ENCODE measurements around the gene GALE. TPM values are rescaled to one million over a fixed set of nuclear protein-coding genes. Genes with fewer than 3 reads are reported as not detected.
A peak's percentile ranks its signal among the peaks of the same experiment; 100 is the strongest.
"Not testable (repeated sequence)": the region's sequence is repeated elsewhere in the genome, so short reads cannot be mapped to it uniquely, and the experiment has no call there.

The GALE gene
- 37.4 and 40.6 TPM in 2 replicates for total RNA-seq (2012; rRNA removed)

GRCh38 chr1:23800400-23801337, at the start of gene GALE:
Gene GALE, minus strand, starts transcription at chr1:23800754. Its CDS starts 1,747 bp downstream, at chr1:23799007.
- Histone ChIP-seq H3K4me3 (ENCODE audit: low read length) (peak within 1 kb of the TSS; percentile 96), H3K27me3 (ENCODE audit: control insufficient read depth, insufficient read depth, low read length) (no peaks in the 10 kb centered on the region), H3K4me1 (ENCODE audit: control insufficient read depth, insufficient read depth, low read length) (peaks cover 20% of the 10 kb centered on the region), H3K36me3 (ENCODE audit: insufficient read depth, low read length) (peaks cover 32% of the 10 kb centered on the region), H3K9me3 (replicated peaks; ENCODE audit: low read length) (no peaks in the 10 kb centered on the region), H3K4me2 (ENCODE audit: low read length) (peak within 1 kb of the TSS; percentile 97), H3K9ac (ENCODE audit: low read depth, low read length) (peak within 1 kb of the TSS; percentile 83)

GRCh38 chr1:23848673-23849616, 48.4 kb upstream of the GALE start:
- Histone ChIP-seq H3K4me2 (ENCODE audit: low read length) (no peak overlapping the region), H3K4me3 (ENCODE audit: low read length) (no peak overlapping the region), H3K36me3 (ENCODE audit: insufficient read depth, low read length) (no peaks in the 10 kb centered on the region), H3K4me1 (ENCODE audit: control insufficient read depth, insufficient read depth, low read length) (no peaks in the 10 kb centered on the region), H3K27me3 (ENCODE audit: control insufficient read depth, insufficient read depth, low read length) (no peaks in the 10 kb centered on the region), H3K9ac (ENCODE audit: low read depth, low read length) (no peak overlapping the region), H3K9me3 (replicated peaks; ENCODE audit: low read length) (no peaks in the 10 kb centered on the region)

GRCh38 chr1:23847482-23848095, 47.0 kb upstream of the GALE start:
- not testable (repeated sequence) for H3K4me2 ChIP-seq (ENCODE audit: low read length); H3K9ac ChIP-seq (ENCODE audit: low read depth, low read length); H3K4me3 ChIP-seq (ENCODE audit: low read length); H3K9me3 ChIP-seq (replicated peaks; ENCODE audit: low read length); H3K36me3 ChIP-seq (ENCODE audit: insufficient read depth, low read length); H3K4me1 ChIP-seq (ENCODE audit: control insufficient read depth, insufficient read depth, low read length); H3K27me3 ChIP-seq (ENCODE audit: control insufficient read depth, insufficient read depth, low read length)

- no peaks in the 10 kb centered on the region for H3K9me3 ChIP-seq (replicated peaks; ENCODE audit: low read length)
- no peak overlapping the region for H3K4me2 ChIP-seq (ENCODE audit: low read length)
- no peak overlapping the region for H3K4me3 ChIP-seq (ENCODE audit: low read length)
- peaks cover 22% of the 10 kb centered on the region for H3K27me3 ChIP-seq (ENCODE audit: control insufficient read depth, insufficient read depth, low read length)
- H3K9ac ChIP-seq (ENCODE audit: low read depth, low read length): no peak overlapping the region
- no peaks in the 10 kb centered on the region for H3K4me1 ChIP-seq (ENCODE audit: control insufficient read depth, insufficient read depth, low read length)
- H3K36me3 ChIP-seq (ENCODE audit: insufficient read depth, low read length): no peaks in the 10 kb centered on the region
These were observed 44.6 kb upstream of the GALE start for GRCh38 chr1:23845163-23845562.

DNA sequence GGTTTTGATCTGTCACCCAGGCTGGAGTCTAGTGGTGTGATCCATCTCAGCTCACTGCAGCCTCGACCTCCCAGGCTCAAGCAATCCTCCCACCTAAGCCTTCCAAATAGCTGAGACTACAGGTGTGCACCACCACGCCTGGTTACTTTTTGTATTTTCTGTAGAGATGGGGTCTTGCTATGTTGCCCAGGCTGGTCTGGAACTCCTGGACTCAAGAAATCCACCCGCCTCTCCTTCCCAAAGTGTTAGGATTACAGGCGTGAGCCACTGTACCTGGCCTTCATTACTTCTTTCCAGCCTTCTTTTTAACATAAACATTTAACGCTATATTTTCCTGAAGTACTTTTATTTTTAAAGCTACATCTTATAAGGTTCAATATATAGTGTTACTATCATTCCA, 43.1 kb upstream of the GALE start:
- Histone ChIP-seq H3K9me3 (replicated peaks; ENCODE audit: low read length) (no peaks in the 10 kb centered on the region), H3K4me1 (ENCODE audit: control insufficient read depth, insufficient read depth, low read length) (no peaks in the 10 kb centered on the region), H3K36me3 (ENCODE audit: insufficient read depth, low read length) (no peaks in the 10 kb centered on the region), H3K27me3 (ENCODE audit: control insufficient read depth, insufficient read depth, low read length) (peaks cover 22% of the 10 kb centered on the region), H3K4me2 (ENCODE audit: low read length) (no peak overlapping the region), H3K4me3 (ENCODE audit: low read length) (no peak overlapping the region), H3K9ac (ENCODE audit: low read depth, low read length) (no peak overlapping the region)

GRCh38 chr1:23838401-23838866, 37.9 kb upstream of the GALE start:
- peak overlapping the region; percentile 89 for H3K4me2 ChIP-seq (ENCODE audit: low read length)
- H3K9me3 ChIP-seq (replicated peaks; ENCODE audit: low read length): no peaks in the 10 kb centered on the region
- H3K4me1 ChIP-seq (ENCODE audit: control insufficient read depth, insufficient read depth, low read length): peaks cover 7% of the 10 kb centered on the region
- no peak overlapping the region for H3K9ac ChIP-seq (ENCODE audit: low read depth, low read length)
- H3K4me3 ChIP-seq (ENCODE audit: low read length): peak overlapping the region; percentile 65
- no peaks in the 10 kb centered on the region for H3K36me3 ChIP-seq (ENCODE audit: insufficient read depth, low read length)
- H3K27me3 ChIP-seq (ENCODE audit: control insufficient read depth, insufficient read depth, low read length): peaks cover 34% of the 10 kb centered on the region

DNA sequence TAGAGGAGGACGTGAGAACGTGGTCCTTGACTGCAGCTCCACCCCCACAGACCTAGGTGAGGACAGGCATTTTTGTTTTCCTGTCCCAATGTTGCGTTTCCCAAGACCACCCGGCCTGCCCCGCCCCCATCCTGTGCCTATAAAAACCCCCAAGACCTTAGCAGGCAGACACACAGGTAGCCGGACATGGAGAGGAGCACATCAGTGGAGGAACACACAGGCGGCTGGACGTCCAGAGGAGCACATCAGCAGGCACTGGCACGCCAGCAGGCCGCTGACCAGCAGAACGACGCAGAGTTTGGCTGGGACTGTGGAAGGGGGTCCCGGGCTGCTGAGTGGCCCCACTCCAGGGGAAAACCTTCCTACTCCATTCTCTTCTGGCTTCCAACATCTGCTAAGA, 37.4 kb upstream of the GALE start:
- H3K4me1 ChIP-seq (ENCODE audit: control insufficient read depth, insufficient read depth, low read length): peaks cover 7% of the 10 kb centered on the region
- H3K36me3 ChIP-seq (ENCODE audit: insufficient read depth, low read length): no peaks in the 10 kb centered on the region
- peak overlapping the region; percentile 65 for H3K4me3 ChIP-seq (ENCODE audit: low read length)
- H3K4me2 ChIP-seq (ENCODE audit: low read length): peak overlapping the region; percentile 89
- H3K9me3 ChIP-seq (replicated peaks; ENCODE audit: low read length): no peaks in the 10 kb centered on the region
- no peak overlapping the region for H3K9ac ChIP-seq (ENCODE audit: low read depth, low read length)
- H3K27me3 ChIP-seq (ENCODE audit: control insufficient read depth, insufficient read depth, low read length): peaks cover 29% of the 10 kb centered on the region

DNA sequence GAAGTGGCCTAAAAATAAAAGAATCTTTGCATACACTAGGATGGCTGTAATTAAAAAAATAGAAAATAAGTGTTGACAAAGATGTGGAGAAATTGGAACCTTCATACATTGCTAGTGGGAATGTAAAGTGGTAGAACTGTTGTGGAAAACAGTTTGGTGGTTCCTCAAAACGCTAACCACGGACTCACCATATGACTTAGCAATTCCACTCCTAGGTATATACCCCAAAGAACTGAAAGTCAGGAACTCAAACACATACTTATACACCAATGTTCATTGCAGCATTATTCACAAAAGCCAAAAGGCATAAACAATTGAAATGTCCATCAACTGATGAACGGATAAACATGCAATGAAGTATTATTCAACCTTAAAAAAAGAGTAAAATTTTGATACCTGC, 35.5 kb upstream of the GALE start:
- Histone ChIP-seq H3K4me3 (ENCODE audit: low read length) (no peak overlapping the region), H3K27me3 (ENCODE audit: control insufficient read depth, insufficient read depth, low read length) (peaks cover 17% of the 10 kb centered on the region), H3K4me2 (ENCODE audit: low read length) (no peak overlapping the region), H3K9ac (ENCODE audit: low read depth, low read length) (no peak overlapping the region), H3K9me3 (replicated peaks; ENCODE audit: low read length) (no peaks in the 10 kb centered on the region), H3K4me1 (ENCODE audit: control insufficient read depth, insufficient read depth, low read length) (peaks cover 7% of the 10 kb centered on the region), H3K36me3 (ENCODE audit: insufficient read depth, low read length) (no peaks in the 10 kb centered on the region)

GRCh38 chr1:23834156-23834555, 33.6 kb upstream of the GALE start:
- peaks cover 14% of the 10 kb centered on the region for H3K27me3 ChIP-seq (ENCODE audit: control insufficient read depth, insufficient read depth, low read length)
- not testable (repeated sequence) for H3K4me1 ChIP-seq (ENCODE audit: control insufficient read depth, insufficient read depth, low read length); H3K36me3 ChIP-seq (ENCODE audit: insufficient read depth, low read length); H3K4me3 ChIP-seq (ENCODE audit: low read length); H3K9me3 ChIP-seq (replicated peaks; ENCODE audit: low read length); H3K9ac ChIP-seq (ENCODE audit: low read depth, low read length); H3K4me2 ChIP-seq (ENCODE audit: low read length)

GRCh38 chr1:23827717-23828116, 27.2 kb upstream of the GALE start:
- Histone ChIP-seq H3K9me3 (replicated peaks; ENCODE audit: low read length) (no peaks in the 10 kb centered on the region), H3K4me2 (ENCODE audit: low read length) (no peak overlapping the region), H3K4me1 (ENCODE audit: control insufficient read depth, insufficient read depth, low read length) (peaks cover 10% of the 10 kb centered on the region), H3K4me3 (ENCODE audit: low read length) (no peak overlapping the region), H3K27me3 (ENCODE audit: control insufficient read depth, insufficient read depth, low read length) (no peaks in the 10 kb centered on the region), H3K9ac (ENCODE audit: low read depth, low read length) (no peak overlapping the region), H3K36me3 (ENCODE audit: insufficient read depth, low read length) (no peaks in the 10 kb centered on the region)

GRCh38 chr1:23826590-23826989, 26.0 kb upstream of the GALE start:
- H3K9ac ChIP-seq (ENCODE audit: low read depth, low read length); H3K9me3 ChIP-seq (replicated peaks; ENCODE audit: low read length); H3K4me3 ChIP-seq (ENCODE audit: low read length); H3K36me3 ChIP-seq (ENCODE audit: insufficient read depth, low read length); H3K27me3 ChIP-seq (ENCODE audit: control insufficient read depth, insufficient read depth, low read length); H3K4me2 ChIP-seq (ENCODE audit: low read length); H3K4me1 ChIP-seq (ENCODE audit: control insufficient read depth, insufficient read depth, low read length): not testable (repeated sequence)

Data from skeletal muscle satellite cell (primary cell).